ENCODE data around the gene SERPINE3.

Gene SERPINE3

DNA sequence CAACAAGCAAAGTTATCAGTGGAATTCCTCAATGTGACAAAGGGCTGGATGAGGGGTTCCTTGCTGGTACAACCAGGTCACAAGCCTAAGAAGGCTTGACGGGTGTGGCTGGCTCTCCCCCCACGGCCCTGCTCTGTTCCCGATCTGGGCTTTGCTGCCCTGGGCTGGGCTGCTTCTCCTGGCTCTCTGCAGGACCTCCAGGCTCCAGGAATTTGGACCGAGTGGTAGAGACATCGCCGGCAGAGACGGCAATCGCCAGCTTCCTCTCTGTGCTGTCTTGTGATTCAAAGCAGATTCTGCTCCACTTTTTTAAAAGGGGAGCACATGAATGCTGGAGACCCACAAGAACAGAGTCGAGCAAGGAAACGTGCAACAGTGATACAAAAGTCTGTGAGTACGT is at the start of gene SERPINE3:
Gene SERPINE3, plus strand, starts transcription at position 338 of the 400 bp plus-strand sequence. CDS start 1,401 bp downstream, outside the sequence.
- no peak for DNase-seq (ENCODE audit: low spot score)

DNA sequence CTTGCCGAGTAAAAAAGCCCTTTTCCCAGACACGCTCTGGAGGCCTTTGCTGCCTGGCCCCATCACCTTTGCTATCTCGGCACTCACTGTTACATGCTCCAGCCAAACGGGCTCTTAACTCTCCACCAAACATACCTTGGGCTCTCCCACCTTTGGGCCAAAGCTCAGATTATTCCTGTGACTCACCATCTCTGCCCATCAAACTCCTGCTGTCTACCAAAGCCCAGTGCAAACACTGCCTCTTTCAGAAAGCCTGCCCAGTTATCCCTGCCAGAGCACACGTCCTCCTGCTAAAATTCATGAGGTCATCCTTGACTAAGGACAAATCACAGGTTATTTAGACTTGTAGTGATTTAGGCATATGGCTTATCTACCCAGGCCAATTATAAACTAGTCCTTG is 48.1 kb upstream of the SERPINE3 start:
- no peak for DNase-seq (ENCODE audit: low spot score)

GRCh38 chr13:51292000-51292565 is 47.4 kb upstream of the SERPINE3 start:
- no peak for DNase-seq (ENCODE audit: low spot score)

GRCh38 chr13:51297556-51297955 is 41.9 kb upstream of the SERPINE3 start:
- no peak for DNase-seq (ENCODE audit: low spot score)

DNA sequence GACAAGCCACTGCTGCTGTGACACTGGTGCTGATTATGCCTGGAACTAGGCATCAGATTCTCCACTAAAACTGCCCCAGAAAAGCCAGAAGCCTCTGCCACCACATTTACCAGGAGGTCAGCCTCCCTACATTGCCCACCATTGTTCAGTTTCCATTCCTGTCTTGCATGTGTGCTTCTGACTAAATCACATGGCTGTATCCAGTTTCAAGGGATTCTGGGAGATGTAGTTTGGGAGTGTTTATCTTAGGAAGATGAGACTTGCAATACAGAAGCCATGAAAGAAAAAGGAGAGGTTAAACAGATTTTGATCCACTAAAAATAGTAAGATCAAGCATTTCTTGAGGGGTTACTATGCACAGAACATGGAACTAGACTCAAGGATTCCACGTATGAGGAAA is 40.7 kb upstream of the SERPINE3 start:
- no peak for DNase-seq (ENCODE audit: low spot score)

DNA sequence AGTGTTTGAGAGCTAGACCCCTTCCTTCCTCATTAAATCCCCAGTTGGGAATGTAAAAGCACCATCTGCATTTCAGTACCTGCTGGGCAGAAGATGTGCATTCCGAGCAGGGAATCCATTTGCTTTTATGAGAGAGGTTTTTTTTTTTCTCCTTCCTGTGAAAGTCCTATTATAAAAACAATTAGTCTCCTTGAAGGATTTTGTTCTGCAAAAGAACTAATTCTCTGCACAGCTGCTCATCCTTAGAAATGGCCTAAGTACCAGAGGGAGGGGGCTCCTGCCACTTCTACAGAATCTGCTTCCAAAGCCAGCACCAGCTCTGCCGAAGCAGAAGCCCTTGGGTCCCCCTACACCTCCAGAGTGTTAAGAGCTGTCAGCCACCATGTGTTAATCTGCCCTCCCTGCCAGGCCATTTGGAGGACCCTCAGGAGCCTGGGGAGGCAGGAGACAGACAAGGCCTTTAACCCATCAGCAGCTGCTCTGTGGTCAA is 36.4 kb upstream of the SERPINE3 start:
- DNase-seq (ENCODE audit: low spot score), result no peak

GRCh38 chr13:51303882-51304281 is 35.6 kb upstream of the SERPINE3 start:
- no peak for DNase-seq (ENCODE audit: low spot score)

DNA sequence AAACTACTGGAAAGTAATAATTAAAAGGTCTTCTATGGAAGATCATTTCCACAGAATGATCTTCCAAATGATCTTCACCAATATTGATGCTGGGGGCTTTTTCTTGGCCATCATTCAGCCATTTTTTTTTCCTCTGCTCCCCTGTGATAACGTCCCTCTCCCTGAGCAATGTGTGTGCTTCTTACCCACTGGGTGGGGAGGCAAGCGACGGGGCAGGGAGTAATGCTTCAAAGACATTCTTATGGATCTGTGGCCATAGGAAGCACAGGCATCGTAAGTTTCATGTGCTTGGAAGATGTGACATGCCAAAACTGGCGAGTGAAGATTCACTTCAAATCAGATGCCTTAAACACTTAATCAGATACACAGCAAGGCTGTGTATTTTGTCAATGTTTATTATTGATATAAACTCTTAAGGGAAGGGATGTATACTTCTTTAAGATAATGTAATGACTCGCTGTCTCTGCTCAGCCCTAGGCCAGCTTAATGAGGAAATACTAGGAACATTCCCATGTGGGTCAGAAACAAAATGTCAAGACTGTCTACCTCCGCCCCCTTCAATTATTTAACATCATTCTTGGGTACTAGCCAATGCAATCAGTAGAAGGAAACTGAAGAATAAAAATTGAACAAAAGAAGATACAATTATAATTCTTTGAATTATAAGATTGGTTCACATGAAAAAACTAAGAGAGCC is 34.1 kb upstream of the SERPINE3 start:
- DNase-seq (ENCODE audit: low spot score), result no peak

- DNase-seq (ENCODE audit: low spot score), result no peak
Measured at GRCh38 chr13:51308781-51309180, 30.7 kb upstream of the SERPINE3 start.

- DNase-seq (ENCODE audit: low spot score), result no peak
Measured at GRCh38 chr13:51311231-51311630, 28.3 kb upstream of the SERPINE3 start.

GRCh38 chr13:51311957-51312520 is 27.5 kb upstream of the SERPINE3 start:
- DNase-seq (ENCODE audit: low spot score), result no peak

DNA sequence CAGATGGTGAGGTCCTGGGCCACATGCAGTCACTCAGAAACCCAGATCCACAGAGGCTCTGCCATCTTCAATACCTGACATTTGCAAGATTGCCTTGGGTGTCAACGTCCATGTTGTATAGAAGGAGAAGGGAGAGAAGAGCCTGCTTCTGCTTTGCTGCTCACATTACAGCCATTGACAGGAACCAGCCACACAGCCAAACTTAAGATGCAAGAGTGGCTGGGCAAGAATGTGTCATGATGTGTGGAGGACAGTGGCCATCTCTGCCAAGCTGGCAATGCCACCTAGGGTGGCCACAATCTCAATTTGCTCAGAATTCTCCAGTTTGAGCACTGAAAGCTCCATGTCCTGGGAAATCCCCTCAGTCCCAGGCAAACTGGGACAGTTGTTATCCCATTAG is 25.9 kb upstream of the SERPINE3 start:
- no peak for DNase-seq (ENCODE audit: low spot score)

DNA sequence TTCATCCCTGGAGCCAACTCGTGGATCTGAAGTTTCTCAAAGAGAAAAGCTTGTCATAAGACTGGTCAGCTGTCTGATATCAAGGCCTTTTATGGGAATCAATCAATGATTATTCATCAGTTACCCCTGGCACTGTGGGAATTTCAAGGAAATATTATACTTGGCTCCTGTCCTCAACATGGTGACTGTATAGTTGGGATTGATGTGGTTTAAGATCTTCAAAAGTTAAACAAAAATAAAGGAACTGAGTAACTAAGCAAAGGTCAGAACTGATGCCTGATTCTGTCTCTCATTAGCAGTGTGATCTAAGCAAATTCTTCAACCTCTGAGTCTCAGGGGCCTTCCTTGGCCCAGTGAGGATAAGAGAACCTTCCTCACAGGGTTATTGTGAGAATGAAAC is 22.2 kb upstream of the SERPINE3 start:
- DNase-seq (ENCODE audit: low spot score), result no peak

DNA sequence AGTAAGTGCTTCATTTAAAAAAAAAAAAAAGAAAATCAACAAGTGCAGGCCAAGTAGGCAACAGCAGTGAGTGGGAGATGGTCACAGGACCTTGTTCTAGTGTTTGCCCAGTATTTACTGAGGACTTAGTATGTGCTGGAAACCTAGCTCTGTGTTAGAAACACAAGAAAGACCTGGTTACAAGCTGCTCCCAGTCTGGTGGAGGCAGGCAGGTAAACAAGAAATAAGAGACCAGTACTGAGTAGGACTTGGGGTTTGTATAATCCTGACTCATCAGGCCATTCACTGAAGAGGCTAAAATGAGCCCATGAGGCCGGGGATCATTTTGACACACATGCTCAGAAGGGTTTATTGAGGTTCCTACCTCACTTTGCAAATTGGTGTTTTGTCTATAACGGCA is 21.5 kb upstream of the SERPINE3 start:
- no peak for DNase-seq (ENCODE audit: low spot score)

DNA sequence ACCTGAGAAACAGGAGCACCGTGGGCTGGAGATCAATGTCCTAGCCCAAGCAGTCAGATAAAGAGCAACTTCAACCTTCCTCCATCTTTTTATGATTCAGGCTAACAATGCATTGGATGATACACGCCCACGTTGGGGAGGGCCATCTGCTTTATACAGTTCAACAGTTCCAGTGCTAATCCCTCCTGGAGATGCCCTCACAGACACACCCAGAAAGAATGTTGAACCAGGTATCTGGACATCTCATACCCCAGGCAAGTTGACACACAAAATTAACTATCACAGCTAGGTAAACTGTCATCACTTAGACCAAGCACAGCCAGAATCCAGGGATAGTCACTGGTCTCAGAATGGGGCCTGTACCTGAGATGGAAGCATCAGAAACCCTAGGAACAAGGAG is 20.6 kb upstream of the SERPINE3 start:
- no peak for DNase-seq (ENCODE audit: low spot score)

DNA sequence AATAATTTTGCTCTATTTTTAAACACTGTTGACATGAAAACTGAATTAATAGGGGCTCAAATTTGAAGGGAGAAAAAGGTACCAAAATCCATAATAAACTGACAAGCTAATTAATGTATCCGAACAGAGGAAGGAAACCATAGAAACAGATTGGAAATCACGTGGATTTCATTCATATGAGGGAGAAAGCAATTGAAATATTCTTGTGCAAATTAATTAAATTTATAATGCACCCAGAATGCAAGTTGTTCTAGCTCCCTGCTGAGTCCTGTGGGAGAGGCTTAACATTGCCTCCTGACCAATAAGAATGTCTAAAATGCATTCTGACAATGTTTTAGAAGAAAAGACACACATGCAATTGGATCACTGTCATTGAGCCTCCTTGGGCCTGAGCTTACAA is 17.7 kb upstream of the SERPINE3 start:
- DNase-seq (ENCODE audit: low spot score), result no peak

DNA sequence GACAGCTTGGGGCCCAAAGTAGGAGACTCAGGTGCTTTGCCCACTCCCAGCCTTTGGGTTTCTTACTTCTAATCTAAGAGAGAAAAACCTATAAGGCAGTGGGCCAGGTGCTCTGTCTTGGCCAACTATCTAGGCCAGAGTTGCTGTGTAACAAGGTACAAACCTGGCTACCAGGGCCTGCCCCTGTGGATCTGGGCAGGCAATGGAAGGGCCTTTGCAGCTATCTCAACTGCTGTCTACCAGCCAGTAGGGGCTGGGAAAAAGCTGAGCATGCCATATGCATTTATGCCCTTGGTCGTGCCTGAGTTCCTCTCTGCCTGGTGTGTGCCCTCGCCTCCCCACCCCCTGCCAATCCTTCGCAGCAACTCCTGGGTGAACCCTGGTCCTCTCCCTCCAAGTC is 16.7 kb upstream of the SERPINE3 start:
- no peak for DNase-seq (ENCODE audit: low spot score)

- DNase-seq (ENCODE audit: low spot score), result no peak
Measured at GRCh38 chr13:51323824-51324511, 15.5 kb upstream of the SERPINE3 start.

GRCh38 chr13:51324714-51325420 is 14.6 kb upstream of the SERPINE3 start:
- no peak for DNase-seq (ENCODE audit: low spot score)

- no peak for DNase-seq (ENCODE audit: low spot score)
Measured at GRCh38 chr13:51325837-51326236, 13.7 kb upstream of the SERPINE3 start.

DNA sequence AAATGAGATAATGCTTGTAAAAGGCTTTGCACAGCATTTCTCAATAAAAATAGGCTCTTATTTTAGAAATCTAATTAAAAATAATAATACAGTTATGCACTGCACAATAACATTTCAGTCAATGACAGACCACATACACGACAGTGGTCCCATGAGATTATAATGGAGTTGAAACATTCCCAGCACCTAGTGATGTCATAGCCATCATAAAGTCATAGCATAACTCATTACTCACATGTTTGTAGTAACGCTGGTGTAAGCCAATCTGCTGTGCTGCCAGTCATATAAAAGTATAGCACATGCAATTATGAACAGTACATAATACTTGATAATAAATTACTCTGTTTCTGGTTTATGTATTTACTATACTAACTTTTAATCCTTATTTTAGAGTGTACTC is 12.7 kb upstream of the SERPINE3 start:
- no peak for DNase-seq (ENCODE audit: low spot score)

DNA sequence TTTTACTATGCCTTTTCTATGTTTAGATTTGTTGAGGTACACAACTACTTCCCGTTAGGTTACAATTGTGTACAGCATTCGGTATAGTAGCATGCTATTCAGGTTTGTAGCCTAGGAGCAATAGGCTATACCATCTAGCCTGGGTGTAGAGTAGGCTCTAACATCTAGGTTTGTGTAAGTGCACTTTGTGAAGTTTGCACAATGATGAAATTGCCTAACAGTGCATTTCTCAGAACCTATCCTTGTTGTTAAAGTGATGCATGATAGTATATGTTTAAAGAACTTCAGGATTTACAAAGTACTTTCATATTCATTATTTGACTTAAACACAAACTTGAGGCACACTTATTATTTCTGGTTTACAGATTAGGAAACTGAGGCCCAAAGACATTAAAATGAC is 11.5 kb upstream of the SERPINE3 start:
- DNase-seq (ENCODE audit: low spot score), result no peak

Data from kidney capillary endothelial cell (primary cell).